ENCODE measurements around the gene STEAP4.

DNA sequence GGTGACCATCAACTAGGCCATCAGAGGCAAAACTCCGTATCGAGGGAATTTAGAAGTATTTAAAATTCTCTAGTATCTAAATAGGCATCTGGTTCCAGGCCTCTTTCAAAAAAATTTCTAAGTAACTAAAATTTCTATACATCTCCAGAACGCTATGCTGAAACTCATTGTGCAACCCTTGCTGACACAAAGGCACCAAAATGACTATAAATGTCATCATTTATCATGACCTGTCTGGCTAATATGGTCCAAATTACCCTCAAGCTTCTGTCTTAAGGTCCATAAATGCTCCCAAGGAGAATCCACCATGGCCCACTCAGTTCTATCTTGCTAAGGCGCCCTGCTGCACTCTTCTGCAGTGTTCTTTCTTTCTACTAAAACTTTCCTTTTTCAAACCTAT is 16.2 kb downstream of the STEAP4 start:
- TF ChIP-seq ATF6 (CRISPR knock-in tag; IDR thresholded peaks at IDR 0.05): no peak
- no peak for TF ChIP-seq TBP (optimal IDR thresholded peaks at IDR 0.05; ENCODE audit: low read depth, low read length)
- no peak for TF ChIP-seq NR4A1 (CRISPR knock-in tag; IDR thresholded peaks at IDR 0.05)
- TF ChIP-seq NR4A1 (tag; IDR thresholded peaks at IDR 0.05): no peak
- TF ChIP-seq CTCF (IDR thresholded peaks at IDR 0.05 in 2 of 3, conservative IDR thresholded peaks at IDR 0.05 in 1 of 3; ENCODE audit: insufficient read depth in 2 of 3, low read depth in 1 of 3, low read length in 3 of 3): no peak
- TF ChIP-seq HMG20A (CRISPR knock-in tag; conservative IDR thresholded peaks at IDR 0.05): no peak
- TF ChIP-seq JUND (IDR thresholded peaks at IDR 0.05; ENCODE audit: borderline replicate concordance, low read depth, low read length): no peak
- TF ChIP-seq JUND (tag; IDR thresholded peaks at IDR 0.05; ENCODE audit: borderline replicate concordance, low read depth, low read length): no peak
- TF ChIP-seq, protein P1, sequence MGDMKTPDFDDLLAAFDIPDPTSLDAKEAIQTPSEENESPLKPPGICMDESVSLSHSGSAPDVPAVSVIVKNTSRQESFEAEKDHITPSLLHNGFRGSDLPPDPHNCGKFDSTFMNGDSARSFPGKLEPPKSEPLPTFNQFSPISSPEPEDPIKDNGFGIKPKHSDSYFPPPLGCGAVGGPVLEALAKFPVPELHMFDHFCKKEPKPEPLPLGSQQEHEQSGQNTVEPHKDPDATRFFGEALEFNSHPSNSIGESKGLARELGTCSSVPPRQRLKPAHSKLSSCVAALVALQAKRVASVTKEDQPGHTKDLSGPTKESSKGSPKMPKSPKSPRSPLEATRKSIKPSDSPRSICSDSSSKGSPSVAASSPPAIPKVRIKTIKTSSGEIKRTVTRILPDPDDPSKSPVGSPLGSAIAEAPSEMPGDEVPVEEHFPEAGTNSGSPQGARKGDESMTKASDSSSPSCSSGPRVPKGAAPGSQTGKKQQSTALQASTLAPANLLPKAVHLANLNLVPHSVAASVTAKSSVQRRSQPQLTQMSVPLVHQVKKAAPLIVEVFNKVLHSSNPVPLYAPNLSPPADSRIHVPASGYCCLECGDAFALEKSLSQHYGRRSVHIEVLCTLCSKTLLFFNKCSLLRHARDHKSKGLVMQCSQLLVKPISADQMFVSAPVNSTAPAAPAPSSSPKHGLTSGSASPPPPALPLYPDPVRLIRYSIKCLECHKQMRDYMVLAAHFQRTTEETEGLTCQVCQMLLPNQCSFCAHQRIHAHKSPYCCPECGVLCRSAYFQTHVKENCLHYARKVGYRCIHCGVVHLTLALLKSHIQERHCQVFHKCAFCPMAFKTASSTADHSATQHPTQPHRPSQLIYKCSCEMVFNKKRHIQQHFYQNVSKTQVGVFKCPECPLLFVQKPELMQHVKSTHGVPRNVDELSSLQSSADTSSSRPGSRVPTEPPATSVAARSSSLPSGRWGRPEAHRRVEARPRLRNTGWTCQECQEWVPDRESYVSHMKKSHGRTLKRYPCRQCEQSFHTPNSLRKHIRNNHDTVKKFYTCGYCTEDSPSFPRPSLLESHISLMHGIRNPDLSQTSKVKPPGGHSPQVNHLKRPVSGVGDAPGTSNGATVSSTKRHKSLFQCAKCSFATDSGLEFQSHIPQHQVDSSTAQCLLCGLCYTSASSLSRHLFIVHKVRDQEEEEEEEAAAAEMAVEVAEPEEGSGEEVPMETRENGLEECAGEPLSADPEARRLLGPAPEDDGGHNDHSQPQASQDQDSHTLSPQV (IDR thresholded peaks at IDR 0.05): no peak
- no peak for TF ChIP-seq HDAC2 (IDR thresholded peaks at IDR 0.05)
